ENCODE data around the gene NAXD. TPM values are rescaled to one million over a fixed set of nuclear protein-coding genes. Genes with fewer than 3 reads are reported as not detected.

Gene NAXD
- total RNA-seq, 4 donors from 2014 or later = 14.5 to 25.2 (median 17.4) TPM

DNA sequence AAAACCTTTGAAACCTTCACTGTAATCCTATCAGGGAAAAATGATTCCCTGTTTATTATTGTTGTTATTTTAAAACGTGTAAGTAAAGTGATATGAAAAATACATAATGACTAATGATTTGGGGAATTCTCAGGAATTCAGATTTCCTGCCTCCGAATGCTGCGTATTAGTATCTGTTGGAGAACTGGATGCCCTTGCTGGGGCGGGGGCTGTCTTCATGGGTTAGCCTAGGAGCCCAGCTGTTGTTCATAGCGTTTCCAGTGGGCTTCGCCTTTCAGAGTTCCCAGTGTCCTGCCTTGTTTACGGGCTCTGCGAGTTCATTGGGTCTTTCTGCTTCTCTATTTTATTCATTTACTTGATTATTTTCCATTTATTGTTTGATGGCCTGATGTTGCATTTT is 18.4 kb downstream of the NAXD start:
- WGBS, 2 donors = 80 to 82% methylated on average over 8 of the region's 8 CpGs
- Histone ChIP-seq H3K27me3 (no peaks in the 10 kb centered on the region), H3K27ac (no peak overlapping the region), H3K9me3 (no peaks in the 10 kb centered on the region), H3K36me3 (peaks cover 30 to 92% (median 48%) of the 10 kb centered on the region in 3 donors), H3K4me3 (no peak overlapping the region), H3K4me1 (peaks cover 0 to 33% (median 0%) of the 10 kb centered on the region in 3 donors)
- intact Hi-C loops (cut with DNase I) = no loop called here
- no peak for DNase-seq
- TF ChIP-seq POLR2A (IDR thresholded peaks at IDR 0.05) = no peak
- TF ChIP-seq, protein P1, sequence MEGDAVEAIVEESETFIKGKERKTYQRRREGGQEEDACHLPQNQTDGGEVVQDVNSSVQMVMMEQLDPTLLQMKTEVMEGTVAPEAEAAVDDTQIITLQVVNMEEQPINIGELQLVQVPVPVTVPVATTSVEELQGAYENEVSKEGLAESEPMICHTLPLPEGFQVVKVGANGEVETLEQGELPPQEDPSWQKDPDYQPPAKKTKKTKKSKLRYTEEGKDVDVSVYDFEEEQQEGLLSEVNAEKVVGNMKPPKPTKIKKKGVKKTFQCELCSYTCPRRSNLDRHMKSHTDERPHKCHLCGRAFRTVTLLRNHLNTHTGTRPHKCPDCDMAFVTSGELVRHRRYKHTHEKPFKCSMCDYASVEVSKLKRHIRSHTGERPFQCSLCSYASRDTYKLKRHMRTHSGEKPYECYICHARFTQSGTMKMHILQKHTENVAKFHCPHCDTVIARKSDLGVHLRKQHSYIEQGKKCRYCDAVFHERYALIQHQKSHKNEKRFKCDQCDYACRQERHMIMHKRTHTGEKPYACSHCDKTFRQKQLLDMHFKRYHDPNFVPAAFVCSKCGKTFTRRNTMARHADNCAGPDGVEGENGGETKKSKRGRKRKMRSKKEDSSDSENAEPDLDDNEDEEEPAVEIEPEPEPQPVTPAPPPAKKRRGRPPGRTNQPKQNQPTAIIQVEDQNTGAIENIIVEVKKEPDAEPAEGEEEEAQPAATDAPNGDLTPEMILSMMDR (IDR thresholded peaks at IDR 0.05) = no peak

DNA sequence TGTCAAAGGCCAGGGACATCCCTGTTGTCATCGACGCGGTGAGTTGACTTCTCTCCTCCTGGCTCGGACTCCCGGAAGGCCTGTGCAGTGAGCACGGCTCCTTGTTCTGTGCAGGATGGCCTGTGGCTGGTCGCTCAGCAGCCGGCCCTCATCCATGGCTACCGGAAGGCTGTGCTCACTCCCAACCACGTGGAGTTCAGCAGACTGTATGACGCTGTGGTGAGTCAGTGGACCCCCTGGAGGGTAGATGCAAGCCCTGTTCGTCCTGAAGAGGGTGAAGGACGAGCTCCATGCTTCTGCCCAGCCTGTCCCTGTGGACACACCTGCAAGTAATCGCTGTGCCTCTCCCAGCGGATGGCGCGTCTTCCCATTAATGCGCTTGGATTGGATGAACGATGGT is 19.2 kb downstream of the NAXD start:
- intact Hi-C loops (cut with DNase I) = no loop called here
- Histone ChIP-seq H3K27me3 (no peaks in the 10 kb centered on the region), H3K27ac (no peak overlapping the region), H3K4me1 (peaks cover 0 to 25% (median 0%) of the 10 kb centered on the region in 3 donors), H3K4me3 (no peak overlapping the region), H3K36me3 (peaks cover 33 to 92% (median 48%) of the 10 kb centered on the region in 3 donors), H3K9me3 (no peaks in the 10 kb centered on the region)
- TF ChIP-seq POLR2A (IDR thresholded peaks at IDR 0.05) = no peak
- TF ChIP-seq, protein P1 (IDR thresholded peaks at IDR 0.05) = no peak
- no peak for DNase-seq
- 85 to 95% methylated on average over 4 to 12 of the region's 19 CpGs for WGBS, 2 donors

DNA sequence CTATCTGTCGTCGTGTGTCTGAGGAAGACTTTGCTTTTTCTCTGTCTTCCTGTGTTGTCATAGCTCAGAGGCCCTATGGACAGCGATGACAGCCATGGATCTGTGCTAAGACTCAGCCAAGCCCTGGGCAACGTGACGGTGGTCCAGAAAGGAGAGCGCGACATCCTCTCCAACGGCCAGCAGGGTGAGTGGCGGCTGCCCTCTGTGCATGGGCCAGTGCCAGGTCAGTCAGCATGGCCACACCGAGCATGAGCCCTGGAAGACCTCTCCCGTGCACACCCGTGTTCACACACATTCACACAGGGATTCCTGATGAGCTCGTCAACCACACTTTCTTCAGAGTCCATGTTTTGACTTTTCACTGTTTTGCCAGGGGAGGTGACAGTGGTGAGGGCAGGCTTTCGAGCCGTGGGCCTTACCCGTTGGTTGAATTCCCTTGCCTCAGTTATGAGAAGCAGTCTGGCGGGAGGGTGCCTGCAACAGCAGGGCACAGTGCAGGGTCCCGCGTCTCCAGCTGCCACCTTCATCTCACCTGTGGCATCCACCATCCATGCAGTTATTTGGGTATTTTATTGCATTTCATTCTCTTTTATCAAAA is 20.2 kb downstream of the NAXD start:
- Histone ChIP-seq H3K4me3 (no peak overlapping the region), H3K9me3 (no peaks in the 10 kb centered on the region), H3K36me3 (peaks cover 32 to 92% (median 49%) of the 10 kb centered on the region in 3 donors), H3K27me3 (no peaks in the 10 kb centered on the region), H3K4me1 (peaks cover 0 to 21% (median 0%) of the 10 kb centered on the region in 3 donors), H3K27ac (no peak overlapping the region)
- intact Hi-C loops (cut with DNase I) = no loop called here
- TF ChIP-seq, protein P1 (IDR thresholded peaks at IDR 0.05) = no peak
- no peak for TF ChIP-seq POLR2A (IDR thresholded peaks at IDR 0.05)
- no peak for DNase-seq
- 87 to 90% methylated on average over 17 to 18 of the region's 19 CpGs for WGBS, 2 donors

DNA sequence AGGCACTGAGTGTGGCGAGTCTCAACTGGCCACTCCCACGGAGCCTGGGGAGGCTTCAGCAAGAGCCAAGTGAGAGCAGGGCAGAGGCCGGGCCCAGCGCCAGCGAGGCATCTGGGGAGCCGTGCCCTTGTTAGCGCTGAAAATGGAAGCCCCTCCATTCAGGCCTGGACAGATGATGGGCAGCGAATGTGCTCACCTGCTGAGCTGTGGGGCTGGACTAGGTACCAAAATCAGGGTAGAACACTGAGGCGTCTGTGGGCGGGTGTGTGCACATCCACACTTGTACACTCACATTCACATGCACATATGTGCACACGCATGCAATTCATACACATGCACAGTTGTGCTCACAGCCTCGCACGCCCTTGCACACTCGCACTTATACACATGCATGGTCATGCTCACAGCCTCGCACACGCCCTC is 20.7 kb downstream of the NAXD start:
- WGBS, 2 donors = 78 to 96% methylated on average over 6 to 8 of the region's 16 CpGs
- no peak for TF ChIP-seq POLR2A (IDR thresholded peaks at IDR 0.05)
- TF ChIP-seq, protein P1 (IDR thresholded peaks at IDR 0.05) = no peak
- no peaks in the 10 kb centered on the region for H3K9me3 ChIP-seq
- no peak overlapping the region for H3K27ac ChIP-seq
- peaks cover 0 to 22% (median 0%) of the 10 kb centered on the region in 3 donors for H3K4me1 ChIP-seq
- intact Hi-C loops (cut with DNase I) = no loop called here
- H3K27me3 ChIP-seq = no peaks in the 10 kb centered on the region
- DNase-seq = no peak
- no peak overlapping the region for H3K4me3 ChIP-seq
- peaks cover 32 to 92% (median 51%) of the 10 kb centered on the region in 3 donors for H3K36me3 ChIP-seq

DNA sequence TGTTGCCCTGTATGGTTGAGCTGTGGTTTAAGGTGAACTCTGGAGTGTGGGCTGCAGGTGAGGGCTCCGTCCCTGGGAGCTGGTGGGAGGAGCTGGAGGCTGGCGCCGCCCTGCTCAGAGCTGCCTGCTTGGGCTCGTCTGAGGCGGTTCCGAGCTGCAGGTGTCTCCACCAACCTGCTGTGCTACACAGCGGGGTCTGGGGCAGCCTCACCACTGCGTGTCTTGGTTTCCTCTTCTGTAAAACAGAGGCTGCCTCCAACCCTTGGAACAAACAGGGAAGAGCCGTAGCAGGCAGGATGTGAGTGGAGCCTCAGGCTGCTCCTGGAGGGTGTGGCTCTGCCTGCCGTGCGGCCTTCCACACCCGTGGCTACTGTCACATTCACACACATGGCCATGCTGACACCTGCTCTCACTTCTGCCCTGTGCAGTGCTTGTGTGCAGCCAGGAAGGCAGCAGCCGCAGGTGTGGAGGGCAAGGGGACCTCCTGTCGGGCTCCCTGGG is 21.4 kb downstream of the NAXD start:
- H3K27ac ChIP-seq = no peak overlapping the region
- intact Hi-C loops (cut with DNase I) = no loop called here
- no peak for DNase-seq
- H3K4me3 ChIP-seq = no peak overlapping the region
- H3K9me3 ChIP-seq = no peaks in the 10 kb centered on the region
- peaks cover 32 to 92% (median 46%) of the 10 kb centered on the region in 3 donors for H3K36me3 ChIP-seq
- TF ChIP-seq POLR2A (IDR thresholded peaks at IDR 0.05) = no peak
- TF ChIP-seq, protein P1 (IDR thresholded peaks at IDR 0.05) = no peak
- H3K27me3 ChIP-seq = no peaks in the 10 kb centered on the region
- 83 to 90% methylated on average over 2 to 6 of the region's 14 CpGs for WGBS, 2 donors
- H3K4me1 ChIP-seq = peaks cover 0 to 19% (median 0%) of the 10 kb centered on the region in 3 donors

All from esophagus squamous epithelium (tissue), 5 donors.